GM12878 (cell line): ENCODE data around the gene ASAP2. TPM values are rescaled to one million over a fixed set of nuclear protein-coding genes. Genes with fewer than 3 reads are reported as not detected.

ENCODE experiments used
- CEBPZ ChIP-seq: fragments of 150-350 bp; IDR thresholded peaks from 2 replicates; pipeline ENCODE4 v1.6.1; 2016; ENCODE audit warnings: low read depth, low read length
- E4F1 ChIP-seq: fragments of 450-650 bp; IDR thresholded peaks from 2 replicates; pipeline ENCODE4 v1.6.1; 2018; ENCODE audit warnings: borderline replicate concordance, mild to moderate bottlenecking; ENCODE audit not compliant: partially characterized antibody
- EP300 ChIP-seq, 2 experiments: fragments of 150-350 bp in 1 of 2; IDR thresholded peaks; 2 replicates each; pipeline ENCODE4 v1.6.1; 2011 to 2012; ENCODE audit warnings: low read depth in 2 of 2, low read length in 2 of 2, borderline replicate concordance in 1 of 2, improper control_type of control experiment in 1 of 2, inconsistent platforms in 1 of 2; ENCODE audit not compliant: control insufficient read depth in 1 of 2
- FOS ChIP-seq: IDR thresholded peaks from 3 replicates; pipeline ENCODE4 v1.6.1; 2011; ENCODE audit warnings: borderline replicate concordance; ENCODE audit not compliant: insufficient read length; ENCODE audit errors: extremely low read depth
- REST ChIP-seq: IDR thresholded peaks from 2 replicates; pipeline ENCODE4 v1.6.1; 2012; ENCODE audit warnings: mild to moderate bottlenecking, low read depth, low read length
- SUPT20H ChIP-seq: IDR thresholded peaks from 2 replicates; pipeline ENCODE4 v1.6.1; 2011; ENCODE audit warnings: low read depth, mild to moderate bottlenecking, low read length, moderate library complexity, borderline replicate concordance; ENCODE audit not compliant: control insufficient read depth
- polyA plus RNA-seq, 11 experiments: library from polyadenylated mRNA; depleted of rRNA in 4 of 11; unstranded in 6 of 11; stranded (reverse) in 5 of 11; fragments of >200 nt; fragmentation: Nextera tagmentation in 4 of 11; fragmentation: Illumina TruSeq in 1 of 11; extraction: Ambion mirVana in 4 of 11; extraction: Trizol in 1 of 11; gene quantifications; 1 replicate in 1 of 11; 2 replicates in 10 of 11; pipeline versions ENCODE4 v1.2.1 to v1.2.3, GENCODE V29; 2011 to 2016; ENCODE audit warnings: inconsistent platforms in 2 of 11, missing spikeins in 2 of 11, low read depth in 1 of 11
- total RNA-seq, 4 experiments: library from RNA; depleted of rRNA in 3 of 4; stranded (reverse); fragments of >200 nt in 3 of 4; fragmentation: Illumina TruSeq in 1 of 4; extraction: Trizol in 1 of 4; gene quantifications; 2 replicates each; pipeline versions ENCODE4 v1.2.1 to v1.2.3, GENCODE V29; 2013 to 2021

The ASAP2 gene
- total and polyA plus RNA-seq, 10 of the 15 experiments (the other 5 are each of a cell fraction or from before 2014, with no cell fraction given): 0.05 to 0.27 (median 0.07) TPM; not detected in 4

- no peak for TF ChIP-seq E4F1
- no peak for TF ChIP-seq EP300 (IDR thresholded peaks at IDR 0.05; ENCODE audit: borderline replicate concordance in 1 of 2, control insufficient read depth in 1 of 2, low read depth in 2 of 2, low read length in 2 of 2)
- TF ChIP-seq CEBPZ: no peak
- no peak for TF ChIP-seq FOS
- no peak for TF ChIP-seq SUPT20H
- TF ChIP-seq REST: no peak
Observed at GRCh38 chr2:9260464-9260918, 53.9 kb downstream of the ASAP2 start (continued).
